Measurements from ENCODE around the gene SELENOF. TPM values are rescaled to one million over a fixed set of nuclear protein-coding genes. Genes with fewer than 3 reads are reported as not detected.

SELENOF gene
- 122 TPM for polyA plus RNA-seq (2012; ENCODE audit: missing spikeins)

DNA sequence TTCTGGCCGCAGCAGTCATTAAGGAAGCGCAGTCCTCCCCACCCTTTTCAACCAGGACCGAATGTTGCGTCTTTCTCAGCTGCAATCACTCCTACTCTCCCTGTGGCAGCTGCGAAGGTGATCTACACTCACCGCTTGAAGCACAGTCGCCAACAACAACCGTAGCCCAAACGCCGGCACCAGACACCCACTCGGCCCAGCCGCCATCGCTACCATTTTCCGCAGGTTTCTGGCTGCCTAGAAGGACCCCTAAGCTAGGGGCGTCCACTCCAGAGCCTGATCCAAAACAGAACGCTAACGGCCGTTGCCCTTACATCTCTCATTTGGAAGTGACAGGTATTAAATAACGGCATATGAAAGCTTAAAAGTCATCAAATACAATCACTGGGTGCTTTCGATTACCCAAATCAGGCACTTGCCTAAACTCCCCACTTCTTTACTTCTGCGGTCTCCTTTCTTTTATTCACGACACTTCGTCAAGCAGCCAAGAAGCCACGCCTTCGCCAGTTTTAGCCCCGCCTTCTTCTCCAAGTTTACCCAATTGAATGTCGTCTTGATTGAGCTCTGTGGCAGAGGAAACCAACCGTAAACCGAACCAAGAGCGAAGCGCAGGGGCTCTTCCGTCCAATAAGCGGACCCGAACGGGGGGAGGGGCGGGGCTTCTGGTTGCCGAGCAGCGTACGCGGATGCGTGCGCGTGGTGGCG, at the start of gene SELENOF:
Gene SELENOF, minus strand, starts transcription at position 231 of the 705 bp plus-strand sequence. Its CDS starts 15 bp downstream, at position 216.
- TF ChIP-seq POLR2AphosphoS5 (IDR thresholded peaks at IDR 0.05; ENCODE audit: low read depth, low read length) (peak; percentile 85), POLR2A (IDR thresholded peaks at IDR 0.05; ENCODE audit: low read depth, low read length) (peak; percentile 88), TAF1 (IDR thresholded peaks at IDR 0.05; ENCODE audit: borderline replicate concordance, low read depth, low read length) (peak; percentile 93; the same call in 1 of the 2 replicates)
- DNase-seq (ENCODE audit: insufficient read length) (peak; percentile 73), FAIRE-seq (peak; percentile 96)

DNA sequence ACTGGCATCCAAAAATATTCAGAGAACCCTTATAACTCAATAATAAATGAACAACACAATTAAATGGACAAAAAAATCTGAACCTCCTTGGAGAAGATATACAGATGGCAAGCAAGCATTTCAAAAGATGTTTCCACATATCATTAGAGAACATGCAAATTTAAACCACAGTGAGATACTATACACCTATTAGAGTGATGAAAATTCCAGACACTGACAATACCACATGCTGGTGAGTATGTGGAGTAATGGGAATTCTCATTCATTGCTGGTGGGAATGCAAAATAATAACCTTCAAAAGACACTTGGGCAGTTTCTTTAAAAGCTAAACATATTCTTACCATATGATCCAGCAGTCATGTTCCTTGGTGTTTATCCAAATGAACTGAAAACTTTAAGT, 46.6 kb upstream of the SELENOF start:
- DNase-seq (ENCODE audit: insufficient read length), result no peak
- TF ChIP-seq POLR2AphosphoS5 (IDR thresholded peaks at IDR 0.05; ENCODE audit: low read depth, low read length) (no peak), TAF1 (IDR thresholded peaks at IDR 0.05; ENCODE audit: borderline replicate concordance, low read depth, low read length) (no peak), POLR2A (IDR thresholded peaks at IDR 0.05; ENCODE audit: low read depth, low read length) (no peak)
- no peak for FAIRE-seq

DNA sequence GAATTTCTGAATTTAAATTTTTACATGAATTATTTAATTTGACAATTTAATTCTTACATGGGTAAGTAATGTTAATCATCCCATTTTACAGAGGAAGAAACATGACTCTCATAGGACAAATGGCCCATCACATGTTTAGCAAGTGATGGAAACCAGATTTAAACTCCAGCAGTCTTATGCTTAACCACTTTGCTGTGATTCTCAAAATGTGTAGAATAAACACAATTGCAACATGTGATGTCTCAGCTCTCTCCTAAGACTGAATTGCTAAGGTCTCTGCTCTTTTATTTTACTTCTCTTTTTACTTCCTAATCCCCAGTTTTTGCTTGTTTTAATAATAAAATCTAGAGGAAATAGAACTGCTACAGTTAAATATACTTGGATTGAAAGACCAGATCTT, 43.3 kb upstream of the SELENOF start:
- FAIRE-seq (no peak), DNase-seq (ENCODE audit: insufficient read length) (no peak)
- TF ChIP-seq POLR2AphosphoS5 (IDR thresholded peaks at IDR 0.05; ENCODE audit: low read depth, low read length) (no peak), POLR2A (IDR thresholded peaks at IDR 0.05; ENCODE audit: low read depth, low read length) (no peak), TAF1 (IDR thresholded peaks at IDR 0.05; ENCODE audit: borderline replicate concordance, low read depth, low read length) (no peak)

DNA sequence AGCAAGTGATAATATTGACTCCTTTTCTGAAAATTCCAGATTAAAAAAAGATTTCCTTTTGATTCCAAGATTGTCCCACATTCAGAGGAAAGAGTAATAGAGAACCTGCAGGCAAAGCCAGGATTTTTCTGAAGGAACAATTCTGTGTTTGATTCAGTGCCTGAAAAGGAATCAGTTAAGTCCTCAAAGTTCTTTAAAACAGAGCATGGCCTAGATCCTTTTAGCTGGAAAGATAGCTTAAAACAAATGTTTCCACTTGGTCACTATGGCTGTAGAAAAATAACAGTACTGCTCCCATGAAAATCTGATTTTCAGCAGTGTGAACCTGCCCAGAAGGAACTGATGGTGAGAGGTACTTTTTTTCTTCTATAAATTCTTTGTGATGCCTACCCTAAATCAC, 42.3 kb upstream of the SELENOF start:
- DNase-seq (ENCODE audit: insufficient read length), result no peak
- TF ChIP-seq POLR2A (IDR thresholded peaks at IDR 0.05; ENCODE audit: low read depth, low read length) (no peak), TAF1 (IDR thresholded peaks at IDR 0.05; ENCODE audit: borderline replicate concordance, low read depth, low read length) (no peak), POLR2AphosphoS5 (IDR thresholded peaks at IDR 0.05; ENCODE audit: low read depth, low read length) (no peak)
- FAIRE-seq, result no peak

DNA sequence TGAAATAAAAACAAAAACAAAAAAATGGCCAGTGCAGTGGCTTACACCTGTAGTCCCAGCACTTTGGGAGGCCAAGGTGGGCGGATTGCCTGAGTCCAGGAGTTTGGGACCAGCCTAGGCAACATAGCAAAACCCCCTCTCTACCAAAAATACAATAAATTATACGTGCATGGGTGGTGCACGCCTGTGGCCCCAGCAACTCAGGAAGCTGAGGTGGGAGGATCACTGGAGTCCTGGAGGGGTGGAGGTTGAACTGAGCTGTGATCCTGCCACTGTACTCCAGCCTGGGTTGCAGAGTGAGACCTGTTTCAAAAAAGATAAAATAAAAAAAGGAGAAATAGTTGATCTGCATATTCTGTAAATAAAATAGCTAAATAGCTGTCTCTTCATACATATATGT, 41.8 kb upstream of the SELENOF start:
- TF ChIP-seq POLR2A (IDR thresholded peaks at IDR 0.05; ENCODE audit: low read depth, low read length) (no peak), POLR2AphosphoS5 (IDR thresholded peaks at IDR 0.05; ENCODE audit: low read depth, low read length) (no peak), TAF1 (IDR thresholded peaks at IDR 0.05; ENCODE audit: borderline replicate concordance, low read depth, low read length) (no peak)
- DNase-seq (ENCODE audit: insufficient read length), result no peak
- FAIRE-seq, result no peak

DNA sequence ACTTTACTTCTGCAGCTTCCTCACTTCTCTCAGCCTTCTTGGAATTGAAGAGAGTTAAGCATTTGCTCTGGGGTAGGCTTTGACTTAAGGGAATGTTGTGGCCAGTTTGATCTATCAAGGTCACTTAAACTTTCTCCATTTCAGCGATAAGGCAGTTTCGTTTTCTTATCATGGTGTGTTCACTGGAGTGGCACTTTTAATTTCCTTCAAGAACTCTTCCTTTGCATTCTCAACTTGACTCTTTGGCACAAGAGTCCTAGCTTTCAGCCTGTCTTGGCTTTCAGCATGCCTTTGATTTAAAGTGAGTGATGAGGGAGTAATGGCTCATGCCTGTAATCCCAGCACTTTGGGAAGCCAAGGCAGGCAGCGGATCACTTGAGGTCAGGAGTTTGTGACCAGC, 39.2 kb upstream of the SELENOF start:
- no peak for DNase-seq (ENCODE audit: insufficient read length)
- no peak for FAIRE-seq
- no peak for TF ChIP-seq TAF1 (IDR thresholded peaks at IDR 0.05; ENCODE audit: borderline replicate concordance, low read depth, low read length)
- no peak for TF ChIP-seq POLR2AphosphoS5 (IDR thresholded peaks at IDR 0.05; ENCODE audit: low read depth, low read length)
- TF ChIP-seq POLR2A (IDR thresholded peaks at IDR 0.05; ENCODE audit: low read depth, low read length), result no peak

DNA sequence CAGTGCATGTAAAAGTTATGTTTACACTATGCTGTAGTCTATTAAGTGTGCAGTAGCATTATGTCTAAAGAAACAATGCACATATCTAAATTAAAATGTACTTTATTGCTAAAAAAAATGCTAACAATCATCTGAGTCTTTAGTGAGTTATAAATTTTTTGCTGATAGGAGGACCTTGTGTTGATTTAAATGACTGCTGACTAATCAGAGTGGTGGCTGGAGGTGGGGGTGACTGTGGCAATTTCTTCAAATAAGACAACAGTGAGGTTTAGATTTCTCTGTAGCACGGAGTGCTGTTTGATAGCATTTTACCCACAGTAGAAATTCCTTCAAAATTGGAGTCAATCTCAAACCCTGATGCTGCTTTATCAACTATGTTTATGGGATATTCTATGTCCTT, 37.5 kb upstream of the SELENOF start:
- DNase-seq (ENCODE audit: insufficient read length) (no peak), FAIRE-seq (peak; percentile 73)
- TF ChIP-seq TAF1 (IDR thresholded peaks at IDR 0.05; ENCODE audit: borderline replicate concordance, low read depth, low read length) (no peak), POLR2A (IDR thresholded peaks at IDR 0.05; ENCODE audit: low read depth, low read length) (no peak), POLR2AphosphoS5 (IDR thresholded peaks at IDR 0.05; ENCODE audit: low read depth, low read length) (no peak)

DNA sequence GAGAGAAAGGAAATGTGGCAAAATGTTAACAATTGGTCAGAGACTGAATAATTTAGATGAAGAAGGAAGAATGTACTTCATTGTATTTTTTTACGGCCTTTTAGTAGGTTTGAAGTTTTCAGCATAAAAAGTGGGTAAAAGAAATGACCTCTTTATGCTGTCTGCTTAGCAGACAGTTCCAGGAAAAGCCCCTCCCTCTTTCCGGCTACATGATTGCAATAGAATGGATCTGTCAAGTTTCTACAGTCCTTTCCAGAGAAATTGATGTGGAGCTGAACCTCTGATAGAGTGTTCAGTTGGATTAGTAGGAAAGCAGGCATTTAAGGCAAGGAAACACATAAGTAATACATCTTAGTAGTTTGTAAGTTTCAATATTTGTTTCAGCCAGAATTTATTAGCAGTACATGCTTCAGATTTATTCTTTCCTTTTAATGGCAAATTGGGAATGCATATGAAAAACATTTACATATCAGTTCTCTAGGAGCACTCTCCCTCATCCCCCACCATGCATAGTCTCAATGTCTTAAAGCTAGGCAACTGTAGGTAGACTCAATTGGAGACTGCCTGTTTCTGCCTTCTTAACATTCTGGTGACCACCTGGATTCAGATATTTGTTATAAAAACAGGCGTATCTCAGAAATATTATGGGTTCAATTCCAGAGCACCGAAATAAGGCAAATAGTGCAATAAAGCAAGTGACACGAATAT, 36.9 kb upstream of the SELENOF start:
- FAIRE-seq, result no peak
- DNase-seq (ENCODE audit: insufficient read length), result no peak
- TF ChIP-seq TAF1 (IDR thresholded peaks at IDR 0.05; ENCODE audit: borderline replicate concordance, low read depth, low read length), result no peak
- TF ChIP-seq POLR2AphosphoS5 (IDR thresholded peaks at IDR 0.05; ENCODE audit: low read depth, low read length), result no peak
- TF ChIP-seq POLR2A (IDR thresholded peaks at IDR 0.05; ENCODE audit: low read depth, low read length), result no peak

DNA sequence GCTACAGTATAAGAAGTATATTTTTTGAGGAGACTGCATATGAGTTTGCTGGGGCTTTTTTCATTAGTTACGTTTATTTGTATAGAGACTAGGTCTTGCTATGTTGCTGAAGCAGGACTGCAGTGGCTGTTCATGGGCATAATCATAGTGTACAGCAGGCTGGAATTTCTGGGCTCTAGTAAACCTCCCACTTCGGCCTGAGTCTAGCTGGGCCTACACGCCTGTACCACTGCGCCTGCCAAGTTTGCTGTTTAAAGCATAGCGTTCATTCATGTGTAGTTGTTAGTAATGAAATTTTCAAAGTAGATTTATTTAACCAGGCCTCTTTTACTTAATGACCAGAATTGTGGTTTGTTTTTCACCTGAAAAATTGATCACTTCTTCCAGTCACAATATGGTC, 34.3 kb upstream of the SELENOF start:
- FAIRE-seq (no peak), DNase-seq (ENCODE audit: insufficient read length) (no peak)
- TF ChIP-seq TAF1 (IDR thresholded peaks at IDR 0.05; ENCODE audit: borderline replicate concordance, low read depth, low read length), result no peak
- TF ChIP-seq POLR2AphosphoS5 (IDR thresholded peaks at IDR 0.05; ENCODE audit: low read depth, low read length), result no peak
- no peak for TF ChIP-seq POLR2A (IDR thresholded peaks at IDR 0.05; ENCODE audit: low read depth, low read length)

DNA sequence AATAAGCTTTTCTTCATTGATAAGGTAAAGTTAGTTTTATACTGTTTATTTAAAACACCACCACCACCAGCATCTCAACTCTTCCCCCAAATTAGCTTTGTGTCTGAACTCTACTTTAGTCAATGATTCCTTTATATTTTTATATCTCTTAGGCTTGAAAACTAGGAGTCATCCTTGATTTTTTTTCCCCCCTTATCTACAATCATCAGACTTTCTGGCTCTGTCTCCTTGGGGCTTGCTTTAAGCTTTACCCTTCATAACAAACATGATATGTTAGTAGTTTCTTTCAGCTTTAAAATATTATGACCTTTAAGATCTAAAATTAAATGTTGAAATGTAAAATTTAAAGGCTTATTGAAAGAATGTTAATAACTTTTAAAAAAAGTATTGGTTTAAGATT, 28.8 kb upstream of the SELENOF start:
- no peak for DNase-seq (ENCODE audit: insufficient read length)
- TF ChIP-seq TAF1 (IDR thresholded peaks at IDR 0.05; ENCODE audit: borderline replicate concordance, low read depth, low read length) (no peak), POLR2A (IDR thresholded peaks at IDR 0.05; ENCODE audit: low read depth, low read length) (no peak)
- no peak for FAIRE-seq

DNA sequence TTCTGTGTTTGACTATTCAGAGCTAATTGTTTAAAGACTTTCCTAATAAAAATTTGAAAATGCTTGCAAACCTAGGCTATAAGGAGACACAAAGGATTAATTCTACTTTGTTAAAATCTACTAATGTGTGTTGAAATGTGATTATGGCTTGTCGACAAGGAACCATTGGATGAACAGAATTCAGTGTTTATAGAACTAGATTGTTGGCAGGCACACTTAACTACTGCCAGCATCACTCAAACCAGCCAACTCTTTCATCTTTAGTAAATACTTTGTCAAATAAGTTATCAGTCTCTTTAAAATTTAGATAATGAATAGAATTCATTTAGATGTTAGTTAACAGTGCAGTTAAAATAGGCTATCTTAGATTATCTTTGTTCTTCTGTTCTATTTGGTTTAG, 28.1 kb upstream of the SELENOF start:
- TF ChIP-seq POLR2A (IDR thresholded peaks at IDR 0.05; ENCODE audit: low read depth, low read length), result no peak
- no peak for TF ChIP-seq TAF1 (IDR thresholded peaks at IDR 0.05; ENCODE audit: borderline replicate concordance, low read depth, low read length)
- TF ChIP-seq POLR2AphosphoS5 (IDR thresholded peaks at IDR 0.05; ENCODE audit: low read depth, low read length), result no peak
- DNase-seq (ENCODE audit: insufficient read length) (no peak), FAIRE-seq (no peak)

DNA sequence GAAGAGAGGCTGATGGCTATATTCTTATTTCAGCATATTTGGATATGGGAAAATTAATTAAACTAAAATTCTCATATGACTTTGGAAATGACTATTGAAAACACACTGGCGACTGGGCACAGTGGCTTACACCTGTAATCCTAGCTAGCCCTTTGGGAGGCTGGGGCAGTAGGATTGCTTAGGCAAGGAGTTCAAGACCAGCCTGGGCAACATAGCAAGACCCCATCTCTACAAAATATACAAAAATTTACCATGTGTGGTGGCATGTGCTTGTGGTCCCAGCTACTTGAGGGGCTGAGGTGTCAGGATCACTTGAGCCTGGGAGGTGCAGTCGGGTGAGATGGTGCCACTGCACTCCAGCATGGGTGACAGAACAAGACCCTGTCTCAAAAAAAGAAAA, 26.7 kb upstream of the SELENOF start:
- no peak for FAIRE-seq
- DNase-seq (ENCODE audit: insufficient read length), result no peak
- TF ChIP-seq TAF1 (IDR thresholded peaks at IDR 0.05; ENCODE audit: borderline replicate concordance, low read depth, low read length) (no peak), POLR2A (IDR thresholded peaks at IDR 0.05; ENCODE audit: low read depth, low read length) (no peak), POLR2AphosphoS5 (IDR thresholded peaks at IDR 0.05; ENCODE audit: low read depth, low read length) (no peak)

Data from GM12892 (cell line).